K562 (cell line): ENCODE data around the gene KCNJ11. TPM values are rescaled to one million over a fixed set of nuclear protein-coding genes. Genes with fewer than 3 reads are reported as not detected.
A peak's percentile ranks its signal among the peaks of the same experiment; 100 is the strongest.

ENCODE experiments used
- ATAC-seq: fragments of 200-7000 bp; cut with Tn5 transposase; 3 replicates; pipeline ENCODE4 v1.9.1; 2020; ENCODE audit warnings: moderate library complexity
- BruUV-seq: library from RNA; stranded (reverse); fragments of 400-500 nt; replicated peaks from 2 replicates; lab custom pipeline; 2021; lab: Mats Ljungman, UMichigan
- CTCF ChIA-PET: fragments of 300-600 bp; formaldehyde crosslinking; extraction: SDS; loops from one replicate; lab custom pipeline; 2021; ENCODE audit warnings: low intra/inter-chr PET ratio; lab: Yijun Ruan, JAX
- POLR2A ChIA-PET: fragments of 300-600, 350-650 bp; sonication (Branson Sonifier 250); formaldehyde crosslinking; extraction: SDS; loops from one replicate; lab custom pipeline; 2021; ENCODE audit warnings: antibody characterized with exemption, inconsistent platforms; lab: Yijun Ruan, JAX
- DNase-seq, 4 experiments: peaks; one replicate each; pipeline versions ENCODE4 v3.0.0 to v3.0.0-alpha.2; 2011 to 2018; ENCODE audit warnings: low spot score in 3 of 4, mixed read lengths in 3 of 4; ENCODE audit errors: extremely low read depth in 1 of 4
- FAIRE-seq: peaks from 2 replicates; lab custom pipeline; 2011; peaks lifted over from hg19 to GRCh38; lab: Jason Lieb, UNC
- H2AFZ ChIP-seq: 2 replicates; pipeline ENCODE4 v1.6.0; 2011; ENCODE audit warnings: low read depth, low read length, control low read depth, inconsistent platforms
- H3K27ac ChIP-seq: fragments of 200-600 bp; 3 replicates; pipeline ENCODE4 v1.8.0; 2011; ENCODE audit warnings: low read depth, mild to moderate bottlenecking, control low read depth, inconsistent platforms, low read length, moderate library complexity, mixed read lengths; ENCODE audit errors: extremely low read depth
- H3K27me3 ChIP-seq, 2 experiments: fragments of 300-600 bp in 1 of 2; 2 replicates in 1 of 2; 3 replicates in 1 of 2; pipeline versions ENCODE4 v1.6.0 to v1.8.0; 2011; ENCODE audit warnings: inconsistent platforms in 2 of 2, low read length in 2 of 2, mild to moderate bottlenecking in 1 of 2, mixed read lengths in 1 of 2, moderate library complexity in 1 of 2; ENCODE audit not compliant: control insufficient read depth in 2 of 2, insufficient read depth in 2 of 2
- H3K36me3 ChIP-seq: fragments of 300-600 bp; 3 replicates; pipeline ENCODE4 v1.8.0; 2011; ENCODE audit warnings: mild to moderate bottlenecking, low read length, inconsistent platforms; ENCODE audit not compliant: control insufficient read depth, insufficient read depth
- H3K4me1 ChIP-seq, 2 experiments: fragments of 200-600 bp in 1 of 2; replicated peaks in 1 of 2; 2 replicates in 1 of 2; 3 replicates in 1 of 2; pipeline versions ENCODE4 v1.5.1 to v1.8.0; 2011; ENCODE audit warnings: inconsistent platforms in 2 of 2, low read length in 2 of 2, mild to moderate bottlenecking in 1 of 2, mixed read lengths in 1 of 2, moderate library complexity in 1 of 2; ENCODE audit not compliant: control insufficient read depth in 2 of 2, insufficient read depth in 2 of 2
- H3K4me2 ChIP-seq: 2 replicates; pipeline ENCODE4 v1.6.1; 2011; ENCODE audit warnings: low read length, control low read depth, inconsistent platforms, mixed read lengths; ENCODE audit not compliant: insufficient read depth
- H3K4me3 ChIP-seq: fragments of 200-600 bp; sonication (generic), shearing (Covaris generic); 2 replicates; pipeline ENCODE4 v1.5.1; 2016; ENCODE audit warnings: control low read depth, inconsistent platforms
- H3K79me2 ChIP-seq: fragments of 200-600 bp; 3 replicates; pipeline ENCODE4 v1.8.0; 2011; ENCODE audit warnings: low read length, inconsistent platforms; ENCODE audit not compliant: control insufficient read depth, insufficient read depth
- H3K9ac ChIP-seq, 2 experiments: 2 replicates each; pipeline versions ENCODE4 v1.6.0 to v1.6.1; 2011; ENCODE audit warnings: low read depth in 2 of 2, low read length in 2 of 2, control low read depth in 1 of 2, inconsistent platforms in 1 of 2, mild to moderate bottlenecking in 1 of 2, mixed read lengths in 1 of 2; ENCODE audit not compliant: insufficient read depth in 1 of 2
- H3K9me1 ChIP-seq: one replicate; pipeline ENCODE4 v1.6.0; 2011; ENCODE audit warnings: inconsistent platforms, mild to moderate bottlenecking, low read length, moderate library complexity; ENCODE audit not compliant: control insufficient read depth, insufficient read depth
- H3K9me3 ChIP-seq: replicated peaks from 2 replicates; pipeline ENCODE4 v1.5.1; 2011; ENCODE audit warnings: low read depth, low read length, inconsistent platforms; ENCODE audit not compliant: control insufficient read depth, insufficient read depth
- H4K20me1 ChIP-seq: replicated peaks from 2 replicates; pipeline ENCODE4 v1.6.1; 2011; ENCODE audit warnings: low read length, inconsistent platforms, mixed read lengths; ENCODE audit not compliant: control insufficient read depth, insufficient read depth
- CTCF ChIP-seq, 3 experiments: IDR thresholded peaks in 2 of 3; conservative IDR thresholded peaks in 1 of 3; 2 replicates each; pipeline ENCODE4 v1.5.1; 2011 to 2012; ENCODE audit warnings: low read length in 3 of 3, mild to moderate bottlenecking in 3 of 3, control low read depth in 2 of 3, improper control_type of control experiment in 1 of 3, inconsistent platforms in 1 of 3, low read depth in 1 of 3, mixed read lengths in 1 of 3, moderate library complexity in 1 of 3; ENCODE audit not compliant: insufficient read depth in 2 of 3
- FOXP1 ChIP-seq: sonication (generic); formaldehyde crosslinking; IDR thresholded peaks from 2 replicates; pipeline ENCODE4 v1.8.0; 2022; ENCODE audit warnings: mild to moderate bottlenecking, missing genetic modification reagents
- GATAD2B ChIP-seq: fragments of 450-650 bp; IDR thresholded peaks from 2 replicates; pipeline ENCODE4 v1.6.1; 2017; ENCODE audit warnings: mild to moderate bottlenecking, borderline replicate concordance
- NEUROD1 ChIP-seq: fragments of 150-350 bp; IDR thresholded peaks from 2 replicates; pipeline ENCODE4 v1.6.1; 2014; ENCODE audit warnings: borderline replicate concordance, low read length, low read depth; ENCODE audit not compliant: partially characterized antibody
- WGBS: fragments of 100-300 bp; shearing (Covaris generic); methylation state at CpG from one replicate; pipeline ENCODE4 v1.1.6; 2016; ENCODE audit warnings: low coverage, mixed read lengths; ENCODE audit not compliant: insufficient coverage; ENCODE audit errors: missing lambda C conversion rate; 5-methylcytosine and 5-hydroxymethylcytosine counted together
- in situ Hi-C: fragments of 300-500 bp; cut with MboI; formaldehyde crosslinking; loops from 4 replicates; pipeline ENCODE4 v1.15.0; 2018; ENCODE audit warnings: inconsistent platforms, mixed read lengths
- intact Hi-C: fragments of 100-400 bp; cut with micrococcal nuclease; formaldehyde crosslinking; loops from 2 replicates; pipeline ENCODE4 v1.14.2; 2022
- polyA plus RNA-seq, 8 experiments: library from polyadenylated mRNA; depleted of rRNA in 4 of 8; stranded (reverse) in 5 of 8; unstranded in 3 of 8; fragments of >200 nt; fragmentation: Nextera tagmentation in 2 of 8; fragmentation: Illumina TruSeq in 1 of 8; extraction: Ambion mirVana in 2 of 8; extraction: Trizol in 1 of 8; gene quantifications; 2 replicates each; pipeline versions ENCODE4 v1.2.1 to v1.2.3, GENCODE V29; 2011 to 2014; ENCODE audit warnings: inconsistent platforms in 1 of 8, missing spikeins in 1 of 8
- total RNA-seq, 7 experiments: library from RNA; depleted of rRNA in 6 of 7; stranded (reverse); fragments of >200 nt in 6 of 7; fragmentation: Illumina TruSeq in 2 of 7; extraction: Trizol in 2 of 7; gene quantifications; 2 replicates each; pipeline versions ENCODE4 v1.2.1 to v1.2.3, GENCODE V29; 2011 to 2021; ENCODE audit warnings: low replicate concordance in 1 of 7
- TF ChIP-seq, protein P1 (sequence below): fragments of 250-450 bp; sonication (Bioruptor Pico); IDR thresholded peaks from 2 replicates; pipeline ENCODE4 v1.4.0; 2020
- TF ChIP-seq, protein P2 (sequence below): fragments of 450-650 bp; IDR thresholded peaks from 2 replicates; pipeline ENCODE4 v1.6.1; 2018; ENCODE audit warnings: mild to moderate bottlenecking, low read depth; ENCODE audit not compliant: partially characterized antibody
- TF ChIP-seq, protein P3 (sequence below): IDR thresholded peaks from 2 replicates; pipeline ENCODE4 v1.6.1; 2011; ENCODE audit warnings: borderline replicate concordance, low read depth, mild to moderate bottlenecking, moderate library complexity, low read length; ENCODE audit not compliant: insufficient read depth, poor library complexity, severe bottlenecking

Gene KCNJ11
- total and polyA plus RNA-seq, 9 of the 15 experiments (the other 6 are each of a cell fraction or from before 2014, with no cell fraction given) = 0.54 to 3.7 (median 0.86) TPM; not detected in 2

DNA sequence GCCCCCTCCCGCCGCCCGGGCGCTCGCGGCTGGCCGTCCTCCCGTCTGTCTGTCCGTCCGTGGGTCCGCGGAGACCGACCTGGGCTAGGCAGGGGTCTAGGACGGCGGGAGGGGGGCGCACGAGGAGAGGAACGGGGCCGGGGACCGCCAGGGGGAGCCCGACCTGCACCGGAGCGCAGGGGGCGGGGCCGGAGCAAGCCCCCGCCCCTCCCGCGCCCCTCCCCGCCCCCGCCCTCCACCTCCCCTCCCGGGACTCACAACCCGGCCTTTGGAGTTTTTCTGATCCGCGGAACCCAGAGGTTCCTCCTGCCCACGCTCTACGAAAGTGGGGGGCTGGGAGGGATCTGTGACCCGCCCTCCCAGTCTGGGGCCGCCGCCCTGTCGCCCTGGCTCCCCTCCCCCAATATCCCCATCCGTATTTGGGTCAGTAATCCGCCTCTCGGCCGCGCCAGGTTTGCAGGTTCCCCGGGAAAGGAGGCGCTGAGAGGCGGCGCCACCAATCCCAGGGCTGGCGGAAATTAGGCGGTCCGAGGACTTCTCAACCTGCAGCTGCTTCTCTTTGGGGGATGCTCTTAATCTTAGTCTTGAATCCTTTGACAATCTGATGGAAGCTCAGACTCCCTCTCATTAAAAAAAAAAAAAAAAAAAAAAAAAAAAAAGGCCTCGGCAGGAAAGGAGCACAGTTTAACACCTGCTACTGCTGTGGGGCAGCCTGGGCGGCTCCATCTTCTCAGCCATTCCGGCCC is 925 bp upstream of the KCNJ11 start:
- H3K27ac ChIP-seq = no peak overlapping the region
- WGBS = 1% methylated on average over 18 of the region's 55 CpGs
- H3K9me3 ChIP-seq = no peaks in the 10 kb centered on the region
- peaks cover 5% of the 10 kb centered on the region for H3K9me1 ChIP-seq
- H3K36me3 ChIP-seq = no peaks in the 10 kb centered on the region
- peaks cover 0 to 16% of the 10 kb centered on the region in 2 experiments for H3K27me3 ChIP-seq
- no TSS peak for BruUV-seq
- H3K9ac ChIP-seq = peak overlapping the region; percentile 50 to 89; a peak in 3 of 4 replicates
- ATAC-seq (peak; percentile 74), FAIRE-seq (no peak), DNase-seq (peak; percentile 76 to 96 (median 95))
- in situ Hi-C loops (no loop called here), intact Hi-C loops (loop anchor here (1.0 to 5.0 kb wide), 2 partner anchors 90 to 442 kb away; no protein-coding TSS in a partner anchor)
- CTCF ChIA-PET = interaction anchor here (0.7 to 3.0 kb wide), 3 partner anchors 116 to 342 kb away, joined by 3 to 11 read pairs (median 3); no protein-coding TSS in a partner anchor
- H3K4me3 ChIP-seq = peak overlapping the region; percentile 56
- H3K4me1 ChIP-seq = peaks cover 2 to 36% of the 10 kb centered on the region in 2 experiments; a peak in 3 of 5 replicates
- H3K4me2 ChIP-seq = peak overlapping the region; percentile 76
- POLR2A ChIA-PET = interaction anchor here (0.7 kb wide), 1 partner anchor 1420 kb away, joined by 3 read pairs; no protein-coding TSS in a partner anchor
- H3K79me2 ChIP-seq = no peaks in the 10 kb centered on the region
- peaks cover 10% of the 10 kb centered on the region for H4K20me1 ChIP-seq
- H2AFZ ChIP-seq = peak overlapping the region; percentile 90
- TF ChIP-seq NEUROD1 = peak; percentile 81
- no peak for TF ChIP-seq FOXP1
- TF ChIP-seq, protein P1, sequence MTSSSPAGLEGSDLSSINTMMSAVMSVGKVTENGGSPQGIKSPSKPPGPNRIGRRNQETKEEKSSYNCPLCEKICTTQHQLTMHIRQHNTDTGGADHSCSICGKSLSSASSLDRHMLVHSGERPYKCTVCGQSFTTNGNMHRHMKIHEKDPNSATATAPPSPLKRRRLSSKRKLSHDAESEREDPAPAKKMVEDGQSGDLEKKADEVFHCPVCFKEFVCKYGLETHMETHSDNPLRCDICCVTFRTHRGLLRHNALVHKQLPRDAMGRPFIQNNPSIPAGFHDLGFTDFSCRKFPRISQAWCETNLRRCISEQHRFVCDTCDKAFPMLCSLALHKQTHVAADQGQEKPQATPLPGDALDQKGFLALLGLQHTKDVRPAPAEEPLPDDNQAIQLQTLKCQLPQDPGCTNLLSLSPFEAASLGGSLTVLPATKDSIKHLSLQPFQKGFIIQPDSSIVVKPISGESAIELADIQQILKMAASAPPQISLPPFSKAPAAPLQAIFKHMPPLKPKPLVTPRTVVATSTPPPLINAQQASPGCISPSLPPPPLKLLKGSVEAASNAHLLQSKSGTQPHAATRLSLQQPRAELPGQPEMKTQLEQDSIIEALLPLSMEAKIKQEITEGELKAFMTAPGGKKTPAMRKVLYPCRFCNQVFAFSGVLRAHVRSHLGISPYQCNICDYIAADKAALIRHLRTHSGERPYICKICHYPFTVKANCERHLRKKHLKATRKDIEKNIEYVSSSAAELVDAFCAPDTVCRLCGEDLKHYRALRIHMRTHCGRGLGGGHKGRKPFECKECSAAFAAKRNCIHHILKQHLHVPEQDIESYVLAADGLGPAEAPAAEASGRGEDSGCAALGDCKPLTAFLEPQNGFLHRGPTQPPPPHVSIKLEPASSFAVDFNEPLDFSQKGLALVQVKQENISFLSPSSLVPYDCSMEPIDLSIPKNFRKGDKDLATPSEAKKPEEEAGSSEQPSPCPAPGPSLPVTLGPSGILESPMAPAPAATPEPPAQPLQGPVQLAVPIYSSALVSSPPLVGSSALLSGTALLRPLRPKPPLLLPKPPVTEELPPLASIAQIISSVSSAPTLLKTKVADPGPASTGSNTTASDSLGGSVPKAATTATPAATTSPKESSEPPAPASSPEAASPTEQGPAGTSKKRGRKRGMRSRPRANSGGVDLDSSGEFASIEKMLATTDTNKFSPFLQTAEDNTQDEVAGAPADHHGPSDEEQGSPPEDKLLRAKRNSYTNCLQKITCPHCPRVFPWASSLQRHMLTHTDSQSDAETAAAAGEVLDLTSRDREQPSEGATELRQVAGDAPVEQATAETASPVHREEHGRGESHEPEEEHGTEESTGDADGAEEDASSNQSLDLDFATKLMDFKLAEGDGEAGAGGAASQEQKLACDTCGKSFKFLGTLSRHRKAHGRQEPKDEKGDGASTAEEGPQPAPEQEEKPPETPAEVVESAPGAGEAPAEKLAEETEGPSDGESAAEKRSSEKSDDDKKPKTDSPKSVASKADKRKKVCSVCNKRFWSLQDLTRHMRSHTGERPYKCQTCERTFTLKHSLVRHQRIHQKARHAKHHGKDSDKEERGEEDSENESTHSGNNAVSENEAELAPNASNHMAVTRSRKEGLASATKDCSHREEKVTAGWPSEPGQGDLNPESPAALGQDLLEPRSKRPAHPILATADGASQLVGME (CRISPR knock-in tag) = no peak
- TF ChIP-seq, protein P2, sequence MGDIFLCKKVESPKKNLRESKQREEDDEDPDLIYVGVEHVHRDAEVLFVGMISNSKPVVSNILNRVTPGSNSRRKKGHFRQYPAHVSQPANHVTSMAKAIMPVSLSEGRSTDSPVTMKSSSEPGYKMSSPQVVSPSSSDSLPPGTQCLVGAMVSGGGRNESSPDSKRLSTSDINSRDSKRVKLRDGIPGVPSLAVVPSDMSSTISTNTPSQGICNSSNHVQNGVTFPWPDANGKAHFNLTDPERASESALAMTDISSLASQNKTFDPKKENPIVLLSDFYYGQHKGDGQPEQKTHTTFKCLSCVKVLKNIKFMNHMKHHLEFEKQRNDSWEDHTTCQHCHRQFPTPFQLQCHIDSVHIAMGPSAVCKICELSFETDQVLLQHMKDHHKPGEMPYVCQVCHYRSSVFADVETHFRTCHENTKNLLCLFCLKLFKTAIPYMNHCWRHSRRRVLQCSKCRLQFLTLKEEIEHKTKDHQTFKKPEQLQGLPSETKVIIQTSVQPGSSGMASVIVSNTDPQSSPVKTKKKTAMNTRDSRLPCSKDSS = no peak
- no peak; the same call in 1 of the 2 replicates for TF ChIP-seq GATAD2B
- TF ChIP-seq, protein P3, sequence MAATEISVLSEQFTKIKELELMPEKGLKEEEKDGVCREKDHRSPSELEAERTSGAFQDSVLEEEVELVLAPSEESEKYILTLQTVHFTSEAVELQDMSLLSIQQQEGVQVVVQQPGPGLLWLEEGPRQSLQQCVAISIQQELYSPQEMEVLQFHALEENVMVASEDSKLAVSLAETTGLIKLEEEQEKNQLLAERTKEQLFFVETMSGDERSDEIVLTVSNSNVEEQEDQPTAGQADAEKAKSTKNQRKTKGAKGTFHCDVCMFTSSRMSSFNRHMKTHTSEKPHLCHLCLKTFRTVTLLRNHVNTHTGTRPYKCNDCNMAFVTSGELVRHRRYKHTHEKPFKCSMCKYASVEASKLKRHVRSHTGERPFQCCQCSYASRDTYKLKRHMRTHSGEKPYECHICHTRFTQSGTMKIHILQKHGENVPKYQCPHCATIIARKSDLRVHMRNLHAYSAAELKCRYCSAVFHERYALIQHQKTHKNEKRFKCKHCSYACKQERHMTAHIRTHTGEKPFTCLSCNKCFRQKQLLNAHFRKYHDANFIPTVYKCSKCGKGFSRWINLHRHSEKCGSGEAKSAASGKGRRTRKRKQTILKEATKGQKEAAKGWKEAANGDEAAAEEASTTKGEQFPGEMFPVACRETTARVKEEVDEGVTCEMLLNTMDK = peak; percentile 94
- peak; percentile 38 to 80 (median 63); a peak in 5 of 6 replicates for TF ChIP-seq CTCF (IDR thresholded peaks at IDR 0.05 in 2 of 3, conservative IDR thresholded peaks at IDR 0.05 in 1 of 3; ENCODE audit: insufficient read depth in 2 of 3, low read depth in 1 of 3, low read length in 3 of 3)
